ENCODE results near the gene RABGAP1L. TPM values are rescaled to one million over a fixed set of nuclear protein-coding genes. Genes with fewer than 3 reads are reported as not detected.

Gene RABGAP1L
- total RNA-seq, 1 experiment from 2014 or later: 29.3 TPM

GRCh38 chr1:174966008-174966572 is 806.8 kb downstream of the RABGAP1L start:
- Histone ChIP-seq H3K4me3 (replicated peaks in 1 of 2; ENCODE audit: low read depth in 1 of 2, low read length in 2 of 2) (no peak overlapping the region), H3K9me3 (ENCODE audit: control insufficient read depth in 1 of 2, insufficient read depth in 1 of 2, low read depth in 1 of 2, low read length in 2 of 2) (no peaks in the 10 kb centered on the region), H2AFZ (ENCODE audit: low read depth, low read length, poor library complexity, severe bottlenecking) (no peak overlapping the region), H3K4me2 (ENCODE audit: low read length) (no peak overlapping the region), H4K20me1 (ENCODE audit: insufficient read depth) (no peaks in the 10 kb centered on the region), H3K9me2 (ENCODE audit: insufficient read depth) (no peaks in the 10 kb centered on the region), H3K9ac (ENCODE audit: low read length) (no peak overlapping the region), H3K27ac (ENCODE audit: low read depth, low read length) (no peak overlapping the region), H3K27me3 (ENCODE audit: insufficient read depth, low read length) (no peaks in the 10 kb centered on the region), H3K36me3 (ENCODE audit: control insufficient read depth in 1 of 2, insufficient read depth in 2 of 2, low read length in 2 of 2) (no peaks in the 10 kb centered on the region), H3K4me1 (ENCODE audit: control insufficient read depth in 1 of 2, insufficient read depth in 2 of 2, low read length in 2 of 2) (peaks cover 0 to 2% of the 10 kb centered on the region in 2 experiments; a peak in 1 of 4 replicates), H3K79me2 (ENCODE audit: insufficient read depth, low read length) (no peaks in the 10 kb centered on the region)
- ATAC-seq (no peak), DNase-seq (ENCODE audit: low read depth, low spot score) (no peak)
- intact Hi-C loops (cut with micrococcal nuclease): no loop called here
- ChIA-PET CTCF (no interaction called here), POLR2A (no interaction called here), RAD21 (ENCODE audit: low non-redundant PET in 1 of 2, low total read pairs in 2 of 2, uncharacterized antibody in 2 of 2, unreplicated experiment in 2 of 2) (no interaction called here)
- BruUV-seq (replicated peaks): no TSS peak
- no peak for TF ChIP-seq JUND (IDR thresholded peaks at IDR 0.05)
- TF ChIP-seq SRF (IDR thresholded peaks at IDR 0.05; ENCODE audit: low read depth): no peak
- no peak for TF ChIP-seq FOSL1 (IDR thresholded peaks at IDR 0.05; ENCODE audit: low read depth)
- TF ChIP-seq CTCF (IDR thresholded peaks at IDR 0.05 in 2 of 3, conservative IDR thresholded peaks at IDR 0.05 in 1 of 3; ENCODE audit: borderline replicate concordance in 1 of 3, insufficient read depth in 1 of 3, low read depth in 2 of 3, low read length in 2 of 3): no peak
- TF ChIP-seq EZH2 (IDR thresholded peaks at IDR 0.05): no peak
- TF ChIP-seq ZNF274 (IDR thresholded peaks at IDR 0.05; ENCODE audit: low read depth, low read length): no peak
- no peak for TF ChIP-seq RAD21 (IDR thresholded peaks at IDR 0.05; ENCODE audit: low read depth)
- TF ChIP-seq TCF7L2 (IDR thresholded peaks at IDR 0.05; ENCODE audit: borderline replicate concordance, extremely low read depth, insufficient read depth, insufficient read length): no peak
- no peak for TF ChIP-seq CBX3 (IDR thresholded peaks at IDR 0.05; ENCODE audit: low read depth)
- TF ChIP-seq POLR2AphosphoS5 (IDR thresholded peaks at IDR 0.05; ENCODE audit: low read depth, low read length): no peak
- TF ChIP-seq, protein P1, sequence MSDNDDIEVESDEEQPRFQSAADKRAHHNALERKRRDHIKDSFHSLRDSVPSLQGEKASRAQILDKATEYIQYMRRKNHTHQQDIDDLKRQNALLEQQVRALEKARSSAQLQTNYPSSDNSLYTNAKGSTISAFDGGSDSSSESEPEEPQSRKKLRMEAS (IDR thresholded peaks at IDR 0.05): no peak
- TF ChIP-seq SIN3A (IDR thresholded peaks at IDR 0.05; ENCODE audit: low read depth): no peak
- TF ChIP-seq ZFX (IDR thresholded peaks at IDR 0.05): no peak

All from HCT116 (cell line).